HL-60 (cell line): ENCODE results near the gene EIF4B.

Experiments used
- DNase-seq, 2 experiments: peaks; one replicate each; pipeline ENCODE4 v3.0.0-alpha.2; 2010 to 2020; ENCODE audit warnings: low read depth in 1 of 2, low spot score in 1 of 2
- H3K27ac ChIP-seq: fragments of 250-450 bp; sonication (Bioruptor Pico); replicated peaks from 2 replicates; pipeline ENCODE4 v1.5.1; 2020; ENCODE audit warnings: mild to moderate bottlenecking, moderate library complexity
- H3K27me3 ChIP-seq: fragments of 250-450 bp; sonication (Bioruptor Pico); 2 replicates; pipeline ENCODE4 v1.5.1; 2021; ENCODE audit warnings: mild to moderate bottlenecking, moderate library complexity; ENCODE audit not compliant: insufficient read depth, poor library complexity, severe bottlenecking
- H3K4me3 ChIP-seq: replicated peaks from 2 replicates; pipeline ENCODE4 v1.5.1; 2011; ENCODE audit warnings: mild to moderate bottlenecking, control low read depth, low read length; ENCODE audit not compliant: insufficient read depth
- GABPA ChIP-seq: IDR thresholded peaks from 2 replicates; pipeline ENCODE4 v1.6.1; 2012; ENCODE audit warnings: low read depth
- POLR2AphosphoS5 ChIP-seq: IDR thresholded peaks from 2 replicates; pipeline ENCODE4 v1.6.1; 2012; ENCODE audit warnings: low read depth
- SPI1 ChIP-seq: IDR thresholded peaks from 2 replicates; pipeline ENCODE4 v1.6.1; 2012; ENCODE audit warnings: low read depth, mild to moderate bottlenecking, borderline replicate concordance
- TF ChIP-seq, protein P1 (sequence below): IDR thresholded peaks from 2 replicates; pipeline ENCODE4 v1.6.1; 2012; ENCODE audit warnings: low read depth; ENCODE audit not compliant: insufficient replicate concordance
- TF ChIP-seq, protein P2 (sequence below): IDR thresholded peaks from one replicate; pipeline ENCODE4 v1.5.1; 2011; ENCODE audit warnings: low read length, control low read depth, inconsistent platforms; ENCODE audit not compliant: insufficient read depth

EIF4B gene

DNA sequence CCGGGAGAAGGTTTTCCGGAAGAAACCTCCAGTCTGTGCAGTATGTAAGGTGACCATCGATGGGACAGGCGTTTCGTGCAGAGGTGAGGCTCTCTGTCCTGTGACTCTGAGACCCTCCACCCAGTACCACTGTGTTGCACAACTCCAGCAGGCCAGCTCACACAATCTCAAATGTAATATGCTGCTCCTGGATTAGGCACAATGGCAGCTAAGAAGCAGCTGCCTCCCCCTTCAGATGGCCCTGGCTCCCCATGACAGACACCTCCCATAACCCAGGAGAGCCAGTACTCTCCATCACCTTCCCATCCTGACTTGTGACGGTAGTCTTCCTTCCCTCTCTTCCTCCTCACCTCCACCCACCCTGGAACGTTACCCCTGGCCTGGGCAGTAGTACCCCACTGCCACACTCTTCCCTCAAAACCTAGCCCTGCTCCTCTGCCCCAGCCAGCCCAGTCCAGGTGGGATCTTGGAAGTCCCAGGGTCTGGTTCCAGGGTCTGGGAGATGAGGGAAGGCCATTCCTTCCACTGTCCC is 45.7 kb downstream of the EIF4B start:
- peaks cover 2% of the 10 kb centered on the region for H3K27me3 ChIP-seq
- H3K4me3 ChIP-seq, result no peak overlapping the region
- no peak overlapping the region for H3K27ac ChIP-seq
- no peak for DNase-seq
- TF ChIP-seq GABPA (no peak), POLR2AphosphoS5 (no peak), SPI1 (no peak)
- TF ChIP-seq, protein P1, sequence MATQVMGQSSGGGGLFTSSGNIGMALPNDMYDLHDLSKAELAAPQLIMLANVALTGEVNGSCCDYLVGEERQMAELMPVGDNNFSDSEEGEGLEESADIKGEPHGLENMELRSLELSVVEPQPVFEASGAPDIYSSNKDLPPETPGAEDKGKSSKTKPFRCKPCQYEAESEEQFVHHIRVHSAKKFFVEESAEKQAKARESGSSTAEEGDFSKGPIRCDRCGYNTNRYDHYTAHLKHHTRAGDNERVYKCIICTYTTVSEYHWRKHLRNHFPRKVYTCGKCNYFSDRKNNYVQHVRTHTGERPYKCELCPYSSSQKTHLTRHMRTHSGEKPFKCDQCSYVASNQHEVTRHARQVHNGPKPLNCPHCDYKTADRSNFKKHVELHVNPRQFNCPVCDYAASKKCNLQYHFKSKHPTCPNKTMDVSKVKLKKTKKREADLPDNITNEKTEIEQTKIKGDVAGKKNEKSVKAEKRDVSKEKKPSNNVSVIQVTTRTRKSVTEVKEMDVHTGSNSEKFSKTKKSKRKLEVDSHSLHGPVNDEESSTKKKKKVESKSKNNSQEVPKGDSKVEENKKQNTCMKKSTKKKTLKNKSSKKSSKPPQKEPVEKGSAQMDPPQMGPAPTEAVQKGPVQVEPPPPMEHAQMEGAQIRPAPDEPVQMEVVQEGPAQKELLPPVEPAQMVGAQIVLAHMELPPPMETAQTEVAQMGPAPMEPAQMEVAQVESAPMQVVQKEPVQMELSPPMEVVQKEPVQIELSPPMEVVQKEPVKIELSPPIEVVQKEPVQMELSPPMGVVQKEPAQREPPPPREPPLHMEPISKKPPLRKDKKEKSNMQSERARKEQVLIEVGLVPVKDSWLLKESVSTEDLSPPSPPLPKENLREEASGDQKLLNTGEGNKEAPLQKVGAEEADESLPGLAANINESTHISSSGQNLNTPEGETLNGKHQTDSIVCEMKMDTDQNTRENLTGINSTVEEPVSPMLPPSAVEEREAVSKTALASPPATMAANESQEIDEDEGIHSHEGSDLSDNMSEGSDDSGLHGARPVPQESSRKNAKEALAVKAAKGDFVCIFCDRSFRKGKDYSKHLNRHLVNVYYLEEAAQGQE, result no peak
- TF ChIP-seq, protein P2, sequence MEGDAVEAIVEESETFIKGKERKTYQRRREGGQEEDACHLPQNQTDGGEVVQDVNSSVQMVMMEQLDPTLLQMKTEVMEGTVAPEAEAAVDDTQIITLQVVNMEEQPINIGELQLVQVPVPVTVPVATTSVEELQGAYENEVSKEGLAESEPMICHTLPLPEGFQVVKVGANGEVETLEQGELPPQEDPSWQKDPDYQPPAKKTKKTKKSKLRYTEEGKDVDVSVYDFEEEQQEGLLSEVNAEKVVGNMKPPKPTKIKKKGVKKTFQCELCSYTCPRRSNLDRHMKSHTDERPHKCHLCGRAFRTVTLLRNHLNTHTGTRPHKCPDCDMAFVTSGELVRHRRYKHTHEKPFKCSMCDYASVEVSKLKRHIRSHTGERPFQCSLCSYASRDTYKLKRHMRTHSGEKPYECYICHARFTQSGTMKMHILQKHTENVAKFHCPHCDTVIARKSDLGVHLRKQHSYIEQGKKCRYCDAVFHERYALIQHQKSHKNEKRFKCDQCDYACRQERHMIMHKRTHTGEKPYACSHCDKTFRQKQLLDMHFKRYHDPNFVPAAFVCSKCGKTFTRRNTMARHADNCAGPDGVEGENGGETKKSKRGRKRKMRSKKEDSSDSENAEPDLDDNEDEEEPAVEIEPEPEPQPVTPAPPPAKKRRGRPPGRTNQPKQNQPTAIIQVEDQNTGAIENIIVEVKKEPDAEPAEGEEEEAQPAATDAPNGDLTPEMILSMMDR, result no peak

DNA sequence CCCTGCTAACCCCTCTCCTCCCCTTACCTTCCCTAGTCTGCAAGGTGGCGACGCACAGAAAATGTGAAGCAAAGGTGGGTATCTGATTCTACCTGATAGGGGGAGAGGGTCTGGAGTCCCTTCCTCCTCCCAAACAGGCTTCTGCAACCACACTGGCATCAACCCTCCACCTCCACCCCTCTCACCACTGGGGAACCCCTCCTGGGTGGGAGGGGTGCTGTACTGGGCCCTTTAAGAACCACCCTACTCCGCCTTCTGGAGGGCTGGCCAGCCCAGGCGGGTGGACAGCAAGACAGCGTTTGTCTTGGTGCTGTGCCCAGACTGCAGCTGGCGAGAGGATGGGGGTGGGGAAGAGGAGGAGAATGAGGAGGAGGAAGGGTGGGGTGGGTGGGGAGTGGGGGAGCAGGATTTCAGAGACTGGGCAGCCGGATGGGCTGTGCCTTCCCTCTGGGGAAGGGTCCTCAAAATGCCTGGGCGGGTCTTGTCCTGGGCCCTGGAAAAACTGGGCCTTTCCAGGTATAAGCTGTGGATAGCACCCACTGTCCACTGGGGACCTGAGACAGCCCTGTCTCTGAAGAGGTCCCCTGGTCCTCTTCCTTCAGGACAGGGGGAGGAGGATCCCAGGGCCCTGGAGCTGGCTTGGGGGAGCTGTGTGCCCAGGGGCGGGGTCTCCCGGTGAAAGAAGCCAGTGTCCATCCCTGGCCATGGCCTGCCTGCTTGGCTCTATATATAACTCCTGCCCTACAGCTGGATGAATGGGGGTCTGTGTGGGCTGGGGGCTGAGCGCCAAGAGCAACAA is 46.4 kb downstream of the EIF4B start:
- TF ChIP-seq GABPA, result no peak
- TF ChIP-seq SPI1, result no peak
- TF ChIP-seq, protein P1, result no peak
- TF ChIP-seq POLR2AphosphoS5, result no peak
- TF ChIP-seq, protein P2, result no peak
- DNase-seq, result no peak
- Histone ChIP-seq H3K27me3 (peaks cover 2% of the 10 kb centered on the region), H3K27ac (no peak overlapping the region), H3K4me3 (no peak overlapping the region)

DNA sequence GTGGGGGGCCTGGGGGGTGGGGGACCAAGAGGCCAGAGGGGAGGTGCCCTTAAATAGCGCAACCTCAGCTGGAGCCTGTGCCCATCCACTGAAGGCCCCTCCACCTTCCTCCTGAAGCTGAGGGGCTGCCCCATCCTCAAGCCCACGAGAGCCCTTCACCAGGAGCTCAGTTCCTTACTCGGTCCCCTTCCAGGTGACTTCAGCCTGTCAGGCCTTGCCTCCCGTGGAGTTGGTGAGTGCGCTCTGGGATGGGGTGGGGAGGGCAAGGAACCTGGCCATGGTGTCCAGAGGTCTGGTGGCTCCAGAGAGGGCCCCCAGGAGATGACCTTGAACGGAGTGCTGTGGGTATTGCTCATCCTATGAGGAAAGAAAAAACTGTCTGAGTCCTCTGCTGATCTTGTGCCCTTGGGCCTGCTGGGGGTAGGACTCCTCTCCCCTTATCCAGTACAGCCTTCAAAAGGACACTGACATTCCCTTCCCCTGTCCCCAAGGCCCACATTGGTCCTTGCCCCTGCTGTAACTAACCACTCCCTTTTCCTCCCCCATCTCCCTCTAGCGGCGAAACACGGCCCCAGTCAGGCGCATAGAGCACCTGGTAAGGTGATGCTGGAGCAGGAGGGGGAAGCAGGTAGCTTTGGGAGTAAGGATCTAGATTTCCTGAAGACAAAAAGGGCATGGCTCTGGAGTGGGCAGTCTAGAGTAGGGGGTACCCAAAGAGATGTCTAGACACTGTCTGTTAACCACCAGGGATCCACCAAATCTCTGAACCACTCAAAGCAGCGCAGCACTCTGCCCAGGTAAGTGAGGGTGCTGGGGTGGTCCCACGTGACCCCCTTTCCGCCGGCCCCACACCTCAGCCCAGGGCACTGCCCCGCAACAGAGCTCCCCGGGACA is 47.2 kb downstream of the EIF4B start:
- TF ChIP-seq, protein P2, result peak; percentile 44
- TF ChIP-seq, protein P1, result no peak
- TF ChIP-seq GABPA, result no peak
- H3K27ac ChIP-seq, result no peak overlapping the region
- peak in 1 of 2 experiments; percentile 43 for DNase-seq
- H3K4me3 ChIP-seq, result peak overlapping the region; percentile 89
- peaks cover 2% of the 10 kb centered on the region for H3K27me3 ChIP-seq
